Body of pancreas (tissue), 4 donors: ENCODE measurements around the gene KCNIP4. TPM values are rescaled to one million over a fixed set of nuclear protein-coding genes. Genes with fewer than 3 reads are reported as not detected.

ENCODE experiments used
- ATAC-seq: fragments of 150-250 bp; one replicate; pipeline ENCODE4 v1.9.1; 2016
- DNase-seq, 4 donors: peaks; one replicate each; pipeline ENCODE4 v3.0.0-alpha.2; 2019
- H3K27ac ChIP-seq, 4 donors: fragments of 200-600 bp; sonication (generic); 1 replicate in 3 of 4; 2 replicates in 1 of 4; pipeline versions ENCODE4 v1.5.1 to v1.6.1; 2016 to 2019; ENCODE audit warnings: mild to moderate bottlenecking in 1 of 4, mixed read lengths in 1 of 4, moderate library complexity in 1 of 4
- H3K27me3 ChIP-seq, 2 donors: fragments of 200-600 bp; sonication (generic); one replicate each; pipeline ENCODE4 v1.6.0; 2016; ENCODE audit warnings: mild to moderate bottlenecking in 1 of 2
- H3K36me3 ChIP-seq, 2 donors: fragments of 200-600 bp; sonication (generic); replicated peaks in 1 of 2; 2 replicates each; pipeline ENCODE4 v1.5.1; 2016; ENCODE audit warnings: low read depth in 2 of 2; ENCODE audit not compliant: insufficient read depth in 1 of 2
- H3K4me1 ChIP-seq: fragments of 200-600 bp; sonication (generic); one replicate; pipeline ENCODE4 v1.6.0; 2016
- H3K4me3 ChIP-seq, 2 donors: fragments of 200-600 bp; sonication (generic); 1 replicate in 1 of 2; 2 replicates in 1 of 2; pipeline ENCODE4 v1.5.1; 2016 to 2019
- H3K9me3 ChIP-seq, 3 donors: fragments of 200-600 bp; sonication (generic); 1 replicate in 2 of 3; 2 replicates in 1 of 3; pipeline ENCODE4 v1.5.1; 2016
- CTCF ChIP-seq, 7 experiments: fragments of 450-650 bp in 4 of 7; fragments of 200-600 bp in 3 of 7; sonication (generic) in 3 of 7; IDR thresholded peaks; one replicate each; pipeline ENCODE4 v1.5.1; 2016 to 2019; ENCODE audit warnings: antibody characterized with exemption in 7 of 7
- POLR2A ChIP-seq, 3 donors: fragments of 450-650 bp; IDR thresholded peaks; one replicate each; pipeline ENCODE4 v1.6.1; 2016; ENCODE audit warnings: antibody characterized with exemption in 3 of 3, mild to moderate bottlenecking in 2 of 3
- WGBS, 2 donors: methylation state at CpG; one replicate each; pipeline ENCODE4 v1.1.5; 2017; 5-methylcytosine and 5-hydroxymethylcytosine counted together
- intact Hi-C: fragments of 100-400 bp; cut with DNase I; formaldehyde crosslinking; loops from one replicate; pipeline ENCODE4 v1.15.1; 2023
- total RNA-seq, 2 donors: library from RNA; depleted of rRNA; stranded (reverse); fragments of >200 nt; gene quantifications; one replicate each; pipeline ENCODE4 v1.1.0, GENCODE V29; 2016

KCNIP4 gene
- total RNA-seq, 2 donors from 2014 or later: not detected

GRCh38 chr4:21469438-21470300 is 478.9 kb downstream of the KCNIP4 start:
- 22 to 27% methylated on average over 9 of the region's 9 CpGs for WGBS, 2 donors
- no peak for ATAC-seq

GRCh38 chr4:21467551-21467950 is 481.0 kb downstream of the KCNIP4 start:
- no peak for ATAC-seq
- intact Hi-C loops: loop anchor here (10.0 kb wide), 1 partner anchor 693 kb away; no protein-coding TSS in a partner anchor
- H3K4me1 ChIP-seq: no peaks in the 10 kb centered on the region
- no peak for TF ChIP-seq POLR2A (IDR thresholded peaks at IDR 0.05)
- TF ChIP-seq CTCF (IDR thresholded peaks at IDR 0.05): no peak
- DNase-seq: no peak
- H3K36me3 ChIP-seq: no peaks in the 10 kb centered on the region
- WGBS, 2 donors: 68 to 72% methylated on average over 4 of the region's 4 CpGs
- no peak overlapping the region for H3K27ac ChIP-seq
- no peaks in the 10 kb centered on the region for H3K9me3 ChIP-seq
- no peaks in the 10 kb centered on the region for H3K27me3 ChIP-seq
- no peak overlapping the region for H3K4me3 ChIP-seq

More at GRCh38 chr4:21469438-21470300, 478.9 kb downstream of the KCNIP4 start:
- DNase-seq: no peak
- intact Hi-C loops: loop anchor here (10.0 kb wide), 1 partner anchor 695 kb away; no protein-coding TSS in a partner anchor
- Histone ChIP-seq H3K36me3 (no peaks in the 10 kb centered on the region), H3K27me3 (no peaks in the 10 kb centered on the region), H3K27ac (no peak overlapping the region), H3K9me3 (no peaks in the 10 kb centered on the region), H3K4me1 (no peaks in the 10 kb centered on the region), H3K4me3 (no peak overlapping the region)
- TF ChIP-seq POLR2A (IDR thresholded peaks at IDR 0.05) (no peak), CTCF (IDR thresholded peaks at IDR 0.05) (peak; percentile 39 to 65 (median 53))

GRCh38 chr4:21457086-21457840 is 491.3 kb downstream of the KCNIP4 start:
- DNase-seq (no peak), ATAC-seq (no peak)
- H3K9me3 ChIP-seq: no peaks in the 10 kb centered on the region
- no peaks in the 10 kb centered on the region for H3K36me3 ChIP-seq
- 62 to 74% methylated on average over 6 of the region's 6 CpGs for WGBS, 2 donors
- H3K4me3 ChIP-seq: no peak overlapping the region
- intact Hi-C loops: no loop called here
- H3K27ac ChIP-seq: no peak overlapping the region
- TF ChIP-seq CTCF (IDR thresholded peaks at IDR 0.05) (no peak), POLR2A (IDR thresholded peaks at IDR 0.05) (no peak)
- H3K27me3 ChIP-seq: no peaks in the 10 kb centered on the region
- no peaks in the 10 kb centered on the region for H3K4me1 ChIP-seq

GRCh38 chr4:21454831-21455230 is 493.7 kb downstream of the KCNIP4 start:
- ATAC-seq (no peak), DNase-seq (no peak)
- no peaks in the 10 kb centered on the region for H3K27me3 ChIP-seq
- no peak for TF ChIP-seq POLR2A (IDR thresholded peaks at IDR 0.05)
- TF ChIP-seq CTCF (IDR thresholded peaks at IDR 0.05): no peak
- intact Hi-C loops: no loop called here
- 33 to 45% methylated on average over 1 of the region's 1 CpG for WGBS, 2 donors
- H3K36me3 ChIP-seq: no peaks in the 10 kb centered on the region
- H3K9me3 ChIP-seq: no peaks in the 10 kb centered on the region
- H3K4me3 ChIP-seq: no peak overlapping the region
- H3K4me1 ChIP-seq: no peaks in the 10 kb centered on the region
- H3K27ac ChIP-seq: no peak overlapping the region
